GM19025 (cell line): ENCODE measurements around the gene MMP24.

Source experiments
- ATAC-seq: cut with Tn5 transposase; IDR thresholded peaks from one replicate; pipeline ENCODE4 v1.9.1; 2021; ENCODE audit warnings: mild to moderate bottlenecking, low read depth, moderate library complexity; ENCODE audit not compliant: unreplicated experiment

The MMP24 gene

GRCh38 chr20:35276408-35276807 lies 49.9 kb downstream of the MMP24 start:
- no peak for ATAC-seq

DNA sequence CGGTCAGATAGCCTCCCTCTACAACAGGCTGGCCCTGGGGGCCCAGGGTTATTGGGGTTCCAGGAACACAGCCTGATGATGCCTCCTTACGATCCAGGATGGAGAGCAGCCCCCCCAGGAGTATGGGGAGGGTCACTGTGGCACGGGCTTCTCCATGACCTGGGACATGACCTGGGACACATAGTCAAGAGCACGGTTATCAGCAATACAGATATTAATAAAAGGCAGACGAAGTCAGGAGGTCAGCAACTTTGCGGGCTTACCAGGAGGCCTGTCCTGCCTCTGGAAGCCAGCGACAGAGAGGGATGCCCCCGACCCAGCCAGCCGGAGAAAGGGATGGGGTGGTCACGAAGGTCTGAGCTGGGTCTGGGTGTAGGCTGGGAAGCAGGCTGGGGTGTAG lies 50.6 kb downstream of the MMP24 start:
- no peak for ATAC-seq

GRCh38 chr20:35277531-35278395 lies 51.3 kb downstream of the MMP24 start, which contains the start of gene MMP24OS:
Gene MMP24OS (minus strand): TSS chr20:35278122. CDS start chr20:35277929, 193 bp downstream.
- ATAC-seq = peak; percentile 90

DNA sequence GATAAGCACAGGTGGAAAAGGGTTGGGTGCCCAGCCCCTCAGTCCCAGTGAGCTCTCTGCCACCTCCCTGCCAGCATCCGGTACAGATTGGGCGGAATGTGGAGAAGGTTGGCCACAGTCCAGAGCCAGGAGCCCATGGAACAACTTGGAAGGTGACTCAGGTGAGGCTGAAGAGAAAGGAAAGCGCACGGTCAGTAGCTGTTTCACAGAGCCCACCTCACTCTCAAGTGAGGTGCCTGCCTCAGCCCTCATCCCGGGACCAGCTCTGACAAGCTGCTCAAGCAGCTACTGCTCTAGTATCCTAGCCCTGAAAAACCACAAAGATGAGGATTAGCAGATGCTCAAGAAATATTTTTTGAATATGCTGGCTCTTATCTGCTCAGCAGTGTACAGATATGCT lies 52.5 kb downstream of the MMP24 start:
- ATAC-seq = no peak

- no peak for ATAC-seq
These were observed 53.2 kb downstream of the MMP24 start for GRCh38 chr20:35279533-35280174.

GRCh38 chr20:35280523-35280922 lies 54.0 kb downstream of the MMP24 start:
- ATAC-seq = no peak

DNA sequence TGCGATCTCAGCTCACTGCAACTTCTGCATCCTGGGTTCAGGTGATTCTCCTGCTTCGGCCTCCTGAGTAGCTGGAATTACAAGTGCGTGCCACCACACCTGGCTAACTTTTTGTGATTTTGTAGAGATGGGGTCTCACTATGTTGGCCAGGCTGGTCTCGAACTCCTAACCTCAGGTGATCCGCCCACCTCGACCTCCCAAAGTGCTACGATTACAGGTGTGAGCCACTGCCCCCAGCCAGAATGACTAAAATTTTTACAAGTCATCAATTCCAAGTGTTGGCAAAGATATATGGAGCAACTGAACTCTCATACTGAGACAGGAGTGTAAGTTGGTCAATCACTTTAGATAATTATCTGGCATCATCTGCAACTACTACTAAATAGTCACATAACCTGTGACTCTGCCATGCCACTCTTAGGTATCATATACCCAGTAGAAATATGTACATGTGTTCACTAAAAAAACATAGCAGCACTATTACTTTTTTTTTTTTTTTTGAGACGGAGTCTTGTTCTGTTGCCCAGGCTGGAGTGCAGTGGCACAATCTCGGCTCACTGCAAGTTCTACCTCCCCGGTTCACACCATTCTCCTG lies 55.1 kb downstream of the MMP24 start:
- no peak for ATAC-seq

- no peak for ATAC-seq
These were observed 57.2 kb downstream of the MMP24 start for GRCh38 chr20:35283441-35284266.

DNA sequence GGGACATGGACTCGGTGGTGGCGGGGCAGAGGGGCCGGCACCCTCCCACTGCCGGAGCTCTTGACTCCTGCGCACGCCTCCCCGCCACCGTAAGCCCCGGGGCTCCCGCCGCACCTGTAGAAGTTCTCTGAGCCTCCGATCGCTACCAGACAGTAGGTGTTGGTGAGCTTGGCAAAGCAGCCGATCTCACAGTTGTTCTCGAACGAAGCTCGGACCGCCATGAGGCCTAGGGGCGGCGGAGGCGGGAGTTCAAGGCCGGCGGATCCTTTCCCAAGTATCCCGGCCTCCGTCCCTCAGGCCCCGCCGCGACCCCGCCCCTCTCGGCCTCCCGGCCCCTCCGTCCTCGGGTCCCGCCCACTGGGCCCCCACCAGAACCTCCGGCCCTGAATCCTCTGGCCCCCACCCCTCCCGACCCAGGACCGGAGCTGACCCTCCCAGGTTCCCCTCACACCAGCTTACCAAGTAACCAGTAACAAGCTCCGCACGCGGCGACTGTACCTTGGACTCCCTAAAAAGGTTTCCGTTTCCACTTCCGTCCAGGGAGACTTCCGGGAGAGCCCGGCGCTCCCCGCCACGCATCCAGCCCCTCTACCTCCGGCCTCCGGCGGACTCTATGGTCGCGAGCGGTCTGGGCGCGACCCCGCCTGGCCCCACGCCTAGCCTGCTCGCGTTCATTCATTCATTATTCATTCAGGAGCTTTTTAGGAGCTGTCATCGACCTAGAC lies 57.9 kb downstream of the MMP24 start, which contains the start of gene EIF6:
TSS of gene EIF6 (minus strand) at position 506 of the 725 bp plus-strand sequence. CDS start at position 221, 285 bp downstream.
- peak; percentile 85 for ATAC-seq

GRCh38 chr20:35284992-35285805 lies 58.7 kb downstream of the MMP24 start:
- no peak for ATAC-seq

GRCh38 chr20:35285806-35286076 lies 59.3 kb downstream of the MMP24 start:
- ATAC-seq = no peak

DNA sequence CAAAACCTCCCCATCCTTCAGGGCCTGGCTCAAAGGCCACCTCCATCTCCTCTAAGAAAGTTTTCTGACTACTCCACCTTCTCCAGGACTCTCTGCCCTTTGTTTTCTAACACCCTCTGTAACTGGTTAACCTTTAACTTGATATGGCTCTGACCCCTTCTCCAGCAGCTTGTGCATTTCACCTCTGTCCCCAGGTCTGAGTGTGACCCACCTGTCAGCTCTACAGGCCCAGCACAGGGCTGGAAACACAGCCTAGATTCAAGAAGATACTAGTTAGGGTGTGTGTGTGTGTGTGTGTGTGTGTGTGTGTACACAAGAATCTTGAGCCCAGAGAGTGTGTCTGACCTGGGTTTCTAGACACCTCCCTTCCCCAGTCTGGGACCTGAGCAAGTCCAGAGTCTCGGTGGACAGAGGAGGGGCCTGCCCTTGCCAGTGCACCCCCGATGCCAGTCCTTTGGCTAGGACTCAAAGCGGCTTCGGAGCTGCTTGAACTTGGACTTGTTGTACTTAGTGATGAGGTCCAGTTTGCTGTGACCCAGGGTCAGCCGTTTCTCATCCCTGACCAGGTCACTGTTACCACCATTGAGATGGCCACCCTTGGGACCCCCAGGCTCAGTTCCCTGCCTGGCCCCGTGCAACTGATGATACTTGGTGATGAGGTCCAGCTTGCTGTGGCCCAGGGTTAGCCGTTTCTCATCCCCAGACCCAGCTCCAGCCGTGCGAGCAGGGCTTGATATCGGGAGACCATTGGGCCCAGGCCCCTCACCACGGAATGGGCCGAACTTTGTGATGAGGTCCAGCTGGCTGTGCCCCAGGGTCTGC lies 59.8 kb downstream of the MMP24 start:
- ATAC-seq = no peak

DNA sequence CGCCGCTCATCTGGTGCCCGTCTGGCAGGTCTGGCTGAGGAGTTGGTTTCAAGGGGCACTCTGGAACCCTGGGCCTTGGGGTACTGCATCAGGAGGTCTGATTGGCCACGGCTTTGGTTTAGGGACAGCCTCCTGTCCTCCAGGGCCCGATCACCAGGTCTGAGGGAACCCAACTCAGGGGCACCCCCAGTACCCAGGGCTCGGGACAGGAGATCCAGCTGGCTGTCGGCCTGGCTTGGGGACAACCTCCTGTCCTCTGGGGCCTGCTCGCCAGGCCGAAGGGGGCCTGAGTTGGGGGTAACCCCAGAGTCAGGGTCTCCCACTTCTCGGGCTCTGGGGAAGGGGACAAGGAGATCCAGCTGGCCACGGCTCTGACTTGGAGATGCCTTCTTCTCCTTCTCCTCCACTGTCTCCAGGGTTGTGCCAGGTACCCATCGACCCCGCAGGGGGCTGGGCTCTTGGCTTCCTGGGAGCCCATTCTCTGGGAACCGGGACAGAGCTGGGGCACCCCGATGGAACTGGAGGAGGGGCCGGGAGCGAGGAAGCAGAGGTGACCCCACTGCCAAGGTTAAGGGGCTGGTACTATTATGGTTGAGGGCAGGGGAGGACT lies 60.5 kb downstream of the MMP24 start:
- no peak for ATAC-seq

DNA sequence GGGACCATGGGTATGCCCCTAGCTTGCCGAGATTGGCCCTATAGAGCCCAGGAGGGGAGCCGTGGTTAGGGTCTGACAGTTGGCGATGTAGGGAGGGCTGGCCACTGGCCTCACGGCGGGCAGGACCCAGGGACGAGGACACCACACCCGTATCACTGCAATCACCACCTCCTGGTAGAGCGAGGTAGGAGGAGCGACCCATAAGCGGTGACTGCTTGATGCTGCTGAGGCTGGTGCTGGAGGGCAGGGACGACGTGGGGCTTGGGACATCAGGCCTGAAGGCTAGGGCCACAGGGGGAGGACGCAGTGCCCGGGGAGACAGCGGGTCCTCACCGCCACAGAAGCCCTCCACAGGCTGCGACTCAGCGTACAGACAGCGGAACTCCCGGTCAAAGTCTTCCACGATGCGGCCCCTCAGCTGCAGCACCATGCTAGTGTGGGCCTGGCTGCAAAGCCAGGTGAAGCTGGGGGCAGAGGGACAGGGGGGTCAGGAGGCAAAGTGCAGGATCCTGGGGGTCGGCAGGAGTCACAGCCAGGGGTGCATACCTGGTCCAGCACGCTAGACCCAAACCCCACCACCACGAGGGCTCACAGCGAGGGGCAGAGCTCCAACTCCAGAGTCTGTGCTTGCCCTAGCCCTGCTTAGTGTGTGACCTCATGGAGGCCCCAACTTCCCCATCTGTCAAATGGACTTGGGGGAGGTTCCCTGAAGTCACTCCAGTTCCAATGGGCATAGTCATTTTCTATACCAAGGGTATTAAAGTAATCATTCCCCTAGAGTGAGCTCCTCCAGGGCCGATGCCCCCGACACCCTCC lies 61.2 kb downstream of the MMP24 start:
- no peak for ATAC-seq

- no peak for ATAC-seq
These were observed 62.0 kb downstream of the MMP24 start for GRCh38 chr20:35288325-35289060.

- ATAC-seq = no peak
These were observed 63.8 kb downstream of the MMP24 start for GRCh38 chr20:35290186-35290886.
